ENCODE results near the gene KAZN.

Gene KAZN

GRCh38 chr1:15001317-15001915 lies 402.9 kb downstream of the KAZN start:
- no peak for TF ChIP-seq CTCF (IDR thresholded peaks at IDR 0.05; ENCODE audit: low read depth, low read length, missing control alignments)
- no peak overlapping the region for H3K4me3 ChIP-seq (ENCODE audit: low read depth, low read length)
- in situ Hi-C loops (cut with HindIII; ENCODE audit: low sequenced_read_pairs), result no loop called here
- no peak for DNase-seq (ENCODE audit: low read depth)

GRCh38 chr1:15002325-15002724 lies 403.8 kb downstream of the KAZN start:
- no peak for TF ChIP-seq CTCF (IDR thresholded peaks at IDR 0.05; ENCODE audit: low read depth, low read length, missing control alignments)
- in situ Hi-C loops (cut with HindIII; ENCODE audit: low sequenced_read_pairs), result no loop called here
- H3K4me3 ChIP-seq (ENCODE audit: low read depth, low read length), result no peak overlapping the region
- no peak for DNase-seq (ENCODE audit: low read depth)

- TF ChIP-seq CTCF (IDR thresholded peaks at IDR 0.05; ENCODE audit: low read depth, low read length, missing control alignments), result no peak
- H3K4me3 ChIP-seq (ENCODE audit: low read depth, low read length), result no peak overlapping the region
- no peak for DNase-seq (ENCODE audit: low read depth)
- in situ Hi-C loops (cut with HindIII; ENCODE audit: low sequenced_read_pairs), result no loop called here
Observed at GRCh38 chr1:15004396-15004795, 405.9 kb downstream of the KAZN start.

- TF ChIP-seq CTCF (IDR thresholded peaks at IDR 0.05; ENCODE audit: low read depth, low read length, missing control alignments), result no peak
- DNase-seq (ENCODE audit: low read depth), result no peak
- H3K4me3 ChIP-seq (ENCODE audit: low read depth, low read length), result no peak overlapping the region
- in situ Hi-C loops (cut with HindIII; ENCODE audit: low sequenced_read_pairs), result no loop called here
Observed at GRCh38 chr1:15005116-15005515, 406.6 kb downstream of the KAZN start.

- no peak for TF ChIP-seq CTCF (IDR thresholded peaks at IDR 0.05; ENCODE audit: low read depth, low read length, missing control alignments)
- DNase-seq (ENCODE audit: low read depth), result no peak
- H3K4me3 ChIP-seq (ENCODE audit: low read depth, low read length), result no peak overlapping the region
- in situ Hi-C loops (cut with HindIII; ENCODE audit: low sequenced_read_pairs), result no loop called here
Observed at GRCh38 chr1:15007368-15007767, 408.9 kb downstream of the KAZN start.

- no peak for DNase-seq (ENCODE audit: low read depth)
- no peak for TF ChIP-seq CTCF (IDR thresholded peaks at IDR 0.05; ENCODE audit: low read depth, low read length, missing control alignments)
- no peak overlapping the region for H3K4me3 ChIP-seq (ENCODE audit: low read depth, low read length)
- in situ Hi-C loops (cut with HindIII; ENCODE audit: low sequenced_read_pairs), result no loop called here
Observed at GRCh38 chr1:15007842-15008241, 409.4 kb downstream of the KAZN start.

Data from astrocyte of the cerebellum (primary cell).